ENCODE measurements around the gene PTPRZ1.

DNA sequence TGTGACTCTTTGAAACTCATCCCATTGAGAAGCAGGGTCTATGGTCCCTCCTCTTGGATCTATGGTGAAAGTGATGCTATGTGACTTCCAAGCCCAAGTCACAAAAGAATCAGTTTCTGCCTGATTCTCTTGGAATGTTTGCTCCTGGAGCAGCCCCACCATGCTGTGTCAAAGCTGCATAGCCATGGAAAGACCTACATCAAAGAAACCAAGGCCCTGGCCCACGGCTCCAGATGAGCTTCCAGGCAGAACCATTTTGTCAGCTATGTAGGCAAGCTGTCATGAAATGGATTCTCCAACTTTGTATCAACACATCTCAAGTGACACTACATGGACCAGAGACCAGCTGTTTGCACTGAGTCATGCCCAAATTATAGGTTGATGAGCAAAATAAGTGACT lies 194.1 kb downstream of the PTPRZ1 start:
- TF ChIP-seq, protein P1, sequence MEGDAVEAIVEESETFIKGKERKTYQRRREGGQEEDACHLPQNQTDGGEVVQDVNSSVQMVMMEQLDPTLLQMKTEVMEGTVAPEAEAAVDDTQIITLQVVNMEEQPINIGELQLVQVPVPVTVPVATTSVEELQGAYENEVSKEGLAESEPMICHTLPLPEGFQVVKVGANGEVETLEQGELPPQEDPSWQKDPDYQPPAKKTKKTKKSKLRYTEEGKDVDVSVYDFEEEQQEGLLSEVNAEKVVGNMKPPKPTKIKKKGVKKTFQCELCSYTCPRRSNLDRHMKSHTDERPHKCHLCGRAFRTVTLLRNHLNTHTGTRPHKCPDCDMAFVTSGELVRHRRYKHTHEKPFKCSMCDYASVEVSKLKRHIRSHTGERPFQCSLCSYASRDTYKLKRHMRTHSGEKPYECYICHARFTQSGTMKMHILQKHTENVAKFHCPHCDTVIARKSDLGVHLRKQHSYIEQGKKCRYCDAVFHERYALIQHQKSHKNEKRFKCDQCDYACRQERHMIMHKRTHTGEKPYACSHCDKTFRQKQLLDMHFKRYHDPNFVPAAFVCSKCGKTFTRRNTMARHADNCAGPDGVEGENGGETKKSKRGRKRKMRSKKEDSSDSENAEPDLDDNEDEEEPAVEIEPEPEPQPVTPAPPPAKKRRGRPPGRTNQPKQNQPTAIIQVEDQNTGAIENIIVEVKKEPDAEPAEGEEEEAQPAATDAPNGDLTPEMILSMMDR (conservative IDR thresholded peaks at IDR 0.05), result no peak
- TF ChIP-seq EZH2 (IDR thresholded peaks at IDR 0.05; ENCODE audit: low read depth), result no peak
